Muscle of back (tissue), 11 donors: ENCODE data around the gene GBGT1. TPM values are rescaled to one million over a fixed set of nuclear protein-coding genes. Genes with fewer than 3 reads are reported as not detected.

Experiments
- DNase-seq, 3 donors: peaks; one replicate each; pipeline versions ENCODE4 v3.0.0 to v3.0.0-alpha.2; 2013
- polyA plus RNA-seq, 10 donors: library from polyadenylated mRNA; unstranded; fragments of 120-200 nt; gene quantifications; one replicate each; pipeline ENCODE4 v1.2.1, GENCODE V29; 2013; ENCODE audit not compliant: insufficient read length in 10 of 10

Gene GBGT1
- polyA plus RNA-seq, 10 donors, result 2.5 to 5.9 (median 3.9) TPM

- DNase-seq, result no peak
These were observed 47.9 kb downstream of the GBGT1 start for GRCh38 chr9:133115604-133116345.

GRCh38 chr9:133114886-133115603 is 48.7 kb downstream of the GBGT1 start:
- no peak for DNase-seq

- peak in 2 of 3 donors; percentile 47 to 61 for DNase-seq
These were observed 49.5 kb downstream of the GBGT1 start for GRCh38 chr9:133113949-133114885.

- DNase-seq, result no peak
These were observed 50.4 kb downstream of the GBGT1 start for GRCh38 chr9:133113163-133113948.

- peak in 1 of 3 donors; percentile 58 for DNase-seq
These were observed 51.1 kb downstream of the GBGT1 start for GRCh38 chr9:133112663-133113026.

GRCh38 chr9:133111808-133112662 is 51.7 kb downstream of the GBGT1 start:
- no peak for DNase-seq

- no peak for DNase-seq
These were observed 53.6 kb downstream of the GBGT1 start for GRCh38 chr9:133109931-133110650.

GRCh38 chr9:133108794-133109641 is 54.7 kb downstream of the GBGT1 start:
- DNase-seq, result no peak

- DNase-seq, result no peak
These were observed 55.5 kb downstream of the GBGT1 start for GRCh38 chr9:133107961-133108793.

- no peak for DNase-seq
These were observed 56.4 kb downstream of the GBGT1 start for GRCh38 chr9:133107245-133107722.

GRCh38 chr9:133106511-133107244 is 57.0 kb downstream of the GBGT1 start:
- no peak for DNase-seq

- DNase-seq, result no peak
These were observed 58.3 kb downstream of the GBGT1 start for GRCh38 chr9:133105461-133105770.

- no peak for DNase-seq
These were observed 58.8 kb downstream of the GBGT1 start for GRCh38 chr9:133104718-133105460.

- DNase-seq, result no peak
These were observed 59.7 kb downstream of the GBGT1 start for GRCh38 chr9:133103987-133104505.

GRCh38 chr9:133103183-133103986 is 60.3 kb downstream of the GBGT1 start:
- DNase-seq, result peak in 2 of 3 donors; percentile 56 to 69
